Endothelial cell of umbilical vein (primary cell): ENCODE measurements around the gene USP8. TPM values are rescaled to one million over a fixed set of nuclear protein-coding genes. Genes with fewer than 3 reads are reported as not detected.
A peak's percentile ranks its signal among the peaks of the same experiment; 100 is the strongest.

Experiments
- BruUV-seq: library from RNA; stranded (reverse); fragments of 400-500 nt; replicated peaks from 2 replicates; lab custom pipeline; 2021; lab: Mats Ljungman, UMichigan
- CTCF ChIA-PET: fragments of 300-600, 350-600 bp; sonication (Branson Sonifier 250); formaldehyde crosslinking; loops from one replicate; lab custom pipeline; 2021; ENCODE audit warnings: antibody characterized with exemption, inconsistent platforms; lab: Charles Lee
- POLR2A ChIA-PET: fragments of 300-600, 350-600 bp; sonication (Branson Sonifier 250); formaldehyde crosslinking; loops from one replicate; lab custom pipeline; 2021; ENCODE audit warnings: antibody characterized with exemption, inconsistent platforms; lab: Charles Lee
- DNase-seq: peaks from one replicate; pipeline ENCODE4 v3.0.0-alpha.2; 2011; ENCODE audit warnings: low read depth, low spot score
- FAIRE-seq: peaks from 2 replicates; lab custom pipeline; 2011; peaks lifted over from hg19 to GRCh38; lab: Jason Lieb, UNC
- H2AFZ ChIP-seq: 2 replicates; pipeline ENCODE4 v1.6.0; 2012; ENCODE audit warnings: low read depth, low read length, control low read depth, inconsistent platforms
- H3K27ac ChIP-seq: 2 replicates; pipeline ENCODE4 v1.5.1; 2011; ENCODE audit warnings: low read depth, mild to moderate bottlenecking, control low read depth, low read length, moderate library complexity; ENCODE audit not compliant: insufficient read depth
- H3K27me3 ChIP-seq, 2 experiments: 2 replicates each; pipeline versions ENCODE4 v1.6.0 to v1.6.1; 2011; ENCODE audit warnings: low read length in 2 of 2, mixed read lengths in 1 of 2; ENCODE audit not compliant: control insufficient read depth in 2 of 2, insufficient read depth in 2 of 2
- H3K36me3 ChIP-seq, 2 experiments: 2 replicates in 1 of 2; 3 replicates in 1 of 2; pipeline ENCODE4 v1.5.1; 2011; ENCODE audit warnings: low read length in 2 of 2, mild to moderate bottlenecking in 1 of 2, moderate library complexity in 1 of 2; ENCODE audit not compliant: control insufficient read depth in 2 of 2, insufficient read depth in 2 of 2; ENCODE audit errors: extremely low read depth in 1 of 2
- H3K4me1 ChIP-seq: 3 replicates; pipeline ENCODE4 v1.5.1; 2011; ENCODE audit warnings: mild to moderate bottlenecking, low read length; ENCODE audit not compliant: control insufficient read depth, insufficient read depth; ENCODE audit errors: extremely low read depth
- H3K4me2 ChIP-seq: 2 replicates; pipeline ENCODE4 v1.6.1; 2011; ENCODE audit warnings: low read length, control low read depth, mixed read lengths; ENCODE audit not compliant: insufficient read depth
- H3K4me3 ChIP-seq, 3 experiments: fragments of 200-600 bp in 1 of 3; sonication (generic), shearing (Covaris generic) in 1 of 3; replicated peaks in 1 of 3; 2 replicates each; pipeline ENCODE4 v1.5.1; 2011 to 2016; ENCODE audit warnings: control low read depth in 3 of 3, low read length in 3 of 3, mild to moderate bottlenecking in 2 of 3, inconsistent platforms in 1 of 3, low read depth in 1 of 3, moderate library complexity in 1 of 3; ENCODE audit not compliant: insufficient read depth in 1 of 3
- H3K79me2 ChIP-seq: 2 replicates; pipeline ENCODE4 v1.6.0; 2012; ENCODE audit warnings: low read length, inconsistent platforms; ENCODE audit not compliant: control insufficient read depth, insufficient read depth
- H3K9ac ChIP-seq: replicated peaks from 2 replicates; pipeline ENCODE3; 2011; ENCODE audit warnings: low read length, control low read depth; ENCODE audit not compliant: insufficient read depth; ENCODE audit errors: extremely low read depth
- H3K9me1 ChIP-seq: replicated peaks from 3 replicates; pipeline ENCODE4 v1.6.0; 2011; ENCODE audit warnings: mild to moderate bottlenecking, low read length; ENCODE audit not compliant: control insufficient read depth, insufficient read depth; ENCODE audit errors: extremely low read depth
- H3K9me3 ChIP-seq: replicated peaks from 2 replicates; pipeline ENCODE4 v1.5.1; 2012; ENCODE audit warnings: low read length, inconsistent platforms; ENCODE audit not compliant: control insufficient read depth, insufficient read depth
- H4K20me1 ChIP-seq: replicated peaks from 2 replicates; pipeline ENCODE3; 2011; ENCODE audit warnings: mild to moderate bottlenecking, low read length; ENCODE audit not compliant: control insufficient read depth, insufficient read depth; ENCODE audit errors: extremely low read depth
- CTCF ChIP-seq, 2 donors: IDR thresholded peaks; 1 replicate in 1 of 2; 2 replicates in 1 of 2; pipeline ENCODE4 v1.5.1; 2011; ENCODE audit warnings: low read length in 2 of 2, mild to moderate bottlenecking in 2 of 2, moderate library complexity in 2 of 2, control low read depth in 1 of 2, inconsistent platforms in 1 of 2, low read depth in 1 of 2; ENCODE audit not compliant: insufficient read depth in 1 of 2; ENCODE audit errors: extremely low read depth in 1 of 2
- EZH2 ChIP-seq: IDR thresholded peaks from 2 replicates; pipeline ENCODE4 v1.6.1; 2012; ENCODE audit warnings: borderline replicate concordance, low read depth, mild to moderate bottlenecking, moderate library complexity, low read length, inconsistent platforms; ENCODE audit not compliant: severe bottlenecking
- FOS ChIP-seq: IDR thresholded peaks from 2 replicates; pipeline ENCODE4 v1.6.1; 2011; ENCODE audit warnings: mild to moderate bottlenecking, low read length, moderate library complexity, borderline replicate concordance; ENCODE audit not compliant: insufficient read depth
- GATA2 ChIP-seq: IDR thresholded peaks from 2 replicates; pipeline ENCODE4 v1.7.0; 2011; ENCODE audit warnings: low read depth, mild to moderate bottlenecking, moderate library complexity, mixed read lengths, low read length; ENCODE audit not compliant: insufficient read length, insufficient read depth
- JUN ChIP-seq: IDR thresholded peaks from 2 replicates; pipeline ENCODE4 v1.6.1; 2011; ENCODE audit warnings: borderline replicate concordance, low read depth; ENCODE audit not compliant: insufficient read length, insufficient read depth
- MAX ChIP-seq: IDR thresholded peaks from 2 replicates; pipeline ENCODE4 v1.6.1; 2011; ENCODE audit not compliant: insufficient read depth, insufficient read length
- MYC ChIP-seq: IDR thresholded peaks from one replicate; pipeline ENCODE4 v1.6.1; 2011; ENCODE audit warnings: mild to moderate bottlenecking, low read depth, low read length
- POLR2A ChIP-seq: IDR thresholded peaks from 2 replicates; pipeline ENCODE4 v1.6.1; 2012; ENCODE audit warnings: low read depth, mild to moderate bottlenecking, control low read depth, low read length
- POLR2AphosphoS5 ChIP-seq: IDR thresholded peaks from 2 replicates; pipeline ENCODE4 v1.6.1; 2012; ENCODE audit warnings: low read depth, mild to moderate bottlenecking, control low read depth, low read length, moderate library complexity; ENCODE audit not compliant: insufficient read depth
- dilution Hi-C: fragments of 300-500 bp; cut with MboI; formaldehyde crosslinking; loops from one replicate; pipeline ENCODE4 v1.15.0; 2019; ENCODE audit warnings: low sequenced_read_pairs; ENCODE audit not compliant: extremely low pct_ligation_motif_present
- intact Hi-C: fragments of 100-400 bp; cut with micrococcal nuclease; formaldehyde crosslinking; loops from one replicate; pipeline ENCODE4 v1.10.0; 2022
- polyA plus RNA-seq, 4 experiments: library from polyadenylated mRNA; depleted of rRNA in 3 of 4; stranded (reverse) in 3 of 4; unstranded in 1 of 4; fragments of >200 nt; gene quantifications; 2 replicates each; pipeline versions ENCODE4 v1.2.1 to v1.2.3, GENCODE V29; 2011 to 2012; ENCODE audit warnings: missing spikeins in 1 of 4
- total RNA-seq: library from RNA; stranded (reverse); gene quantifications from 2 replicates; pipeline ENCODE4 v1.2.3, GENCODE V29; 2021

Gene USP8
- total and polyA plus RNA-seq, 2 donors (not counting 3 experiments of a cell fraction or from before 2014, with no cell fraction given), result 19.0 to 44.8 TPM

GRCh38 chr15:50531766-50532165 is 107.6 kb downstream of the USP8 start:
- TF ChIP-seq CTCF (IDR thresholded peaks at IDR 0.05; ENCODE audit: extremely low read depth in 1 of 2, insufficient read depth in 1 of 2, low read depth in 1 of 2, low read length in 2 of 2) (no peak), FOS (no peak), POLR2AphosphoS5 (no peak), MYC (no peak), POLR2A (no peak), GATA2 (no peak), EZH2 (no peak), JUN (no peak), MAX (no peak)
- intact Hi-C loops, result no loop called here
- Histone ChIP-seq H3K9me1 (no peaks in the 10 kb centered on the region), H3K79me2 (no peaks in the 10 kb centered on the region), H3K4me2 (peak overlapping the region; percentile 12), H3K27me3 (no peaks in the 10 kb centered on the region), H4K20me1 (no peaks in the 10 kb centered on the region), H3K27ac (no peak overlapping the region), H2AFZ (peak overlapping the region; percentile 10), H3K9me3 (no peaks in the 10 kb centered on the region), H3K9ac (no peak overlapping the region), H3K4me1 (no peaks in the 10 kb centered on the region), H3K36me3 (no peaks in the 10 kb centered on the region), H3K4me3 (no peak overlapping the region)
- DNase-seq, result peak; percentile 33
- dilution Hi-C loops, result no loop called here
- no TSS peak for BruUV-seq
- ChIA-PET POLR2A (no interaction called here), CTCF (interaction anchor here (1.0 kb wide), 1 partner anchor 16 kb away, joined by 3 read pairs; no protein-coding TSS in a partner anchor)
- FAIRE-seq, result no peak
